ENCODE data around the gene DNAH11.

The DNAH11 gene

GRCh38 chr7:21886396-21886795 lies 343.6 kb downstream of the DNAH11 start:
- DNase-seq (ENCODE audit: low read depth) = no peak

- DNase-seq (ENCODE audit: low read depth) = no peak
Measured at GRCh38 chr7:21887353-21887752, 344.5 kb downstream of the DNAH11 start.

GRCh38 chr7:21887779-21888178 lies 344.9 kb downstream of the DNAH11 start:
- DNase-seq (ENCODE audit: low read depth) = no peak

- no peak for DNase-seq (ENCODE audit: low read depth)
Measured at GRCh38 chr7:21891291-21891690, 348.5 kb downstream of the DNAH11 start.

GRCh38 chr7:21893401-21893800 lies 350.6 kb downstream of the DNAH11 start:
- DNase-seq (ENCODE audit: low read depth) = no peak

- no peak for DNase-seq (ENCODE audit: low read depth)
Measured at GRCh38 chr7:21898265-21898930, 355.6 kb downstream of the DNAH11 start.

- peak; percentile 28 for DNase-seq (ENCODE audit: low read depth)
Measured at GRCh38 chr7:21902240-21902639, 359.4 kb downstream of the DNAH11 start.

GRCh38 chr7:21903020-21903786 lies 360.4 kb downstream of the DNAH11 start:
- DNase-seq (ENCODE audit: low read depth) = no peak

GRCh38 chr7:21908746-21909145 lies 365.9 kb downstream of the DNAH11 start:
- no peak for DNase-seq (ENCODE audit: low read depth)

- DNase-seq (ENCODE audit: low read depth) = no peak
Measured at GRCh38 chr7:21910253-21910652, 367.4 kb downstream of the DNAH11 start.

- peak; percentile 71 for DNase-seq (ENCODE audit: low read depth)
Measured at GRCh38 chr7:21911341-21911875, 368.6 kb downstream of the DNAH11 start.

GRCh38 chr7:21912305-21912704 lies 369.5 kb downstream of the DNAH11 start:
- peak; percentile 82 for DNase-seq (ENCODE audit: low read depth)

- DNase-seq (ENCODE audit: low read depth) = no peak
Measured at GRCh38 chr7:21912931-21913780, 370.3 kb downstream of the DNAH11 start.

- no peak for DNase-seq (ENCODE audit: low read depth)
Measured at GRCh38 chr7:21914671-21915070, 371.8 kb downstream of the DNAH11 start.

GRCh38 chr7:21915140-21915539 lies 372.3 kb downstream of the DNAH11 start:
- DNase-seq (ENCODE audit: low read depth) = no peak

- DNase-seq (ENCODE audit: low read depth) = no peak
Measured at GRCh38 chr7:21916176-21916575, 373.3 kb downstream of the DNAH11 start.

GRCh38 chr7:21916629-21917028 lies 373.8 kb downstream of the DNAH11 start:
- DNase-seq (ENCODE audit: low read depth) = no peak

- DNase-seq (ENCODE audit: low read depth) = no peak
Measured at GRCh38 chr7:21918216-21918615, 375.4 kb downstream of the DNAH11 start.

- no peak for DNase-seq (ENCODE audit: low read depth)
Measured at GRCh38 chr7:21920936-21921335, 378.1 kb downstream of the DNAH11 start.

- no peak for DNase-seq (ENCODE audit: low read depth)
Measured at GRCh38 chr7:21922605-21923004, 379.8 kb downstream of the DNAH11 start.

GRCh38 chr7:21923658-21924057 lies 380.8 kb downstream of the DNAH11 start:
- no peak for DNase-seq (ENCODE audit: low read depth)

GRCh38 chr7:21926448-21926847 lies 383.6 kb downstream of the DNAH11 start:
- DNase-seq (ENCODE audit: low read depth) = no peak
